Measurements from ENCODE around the gene DPH1.

DNA sequence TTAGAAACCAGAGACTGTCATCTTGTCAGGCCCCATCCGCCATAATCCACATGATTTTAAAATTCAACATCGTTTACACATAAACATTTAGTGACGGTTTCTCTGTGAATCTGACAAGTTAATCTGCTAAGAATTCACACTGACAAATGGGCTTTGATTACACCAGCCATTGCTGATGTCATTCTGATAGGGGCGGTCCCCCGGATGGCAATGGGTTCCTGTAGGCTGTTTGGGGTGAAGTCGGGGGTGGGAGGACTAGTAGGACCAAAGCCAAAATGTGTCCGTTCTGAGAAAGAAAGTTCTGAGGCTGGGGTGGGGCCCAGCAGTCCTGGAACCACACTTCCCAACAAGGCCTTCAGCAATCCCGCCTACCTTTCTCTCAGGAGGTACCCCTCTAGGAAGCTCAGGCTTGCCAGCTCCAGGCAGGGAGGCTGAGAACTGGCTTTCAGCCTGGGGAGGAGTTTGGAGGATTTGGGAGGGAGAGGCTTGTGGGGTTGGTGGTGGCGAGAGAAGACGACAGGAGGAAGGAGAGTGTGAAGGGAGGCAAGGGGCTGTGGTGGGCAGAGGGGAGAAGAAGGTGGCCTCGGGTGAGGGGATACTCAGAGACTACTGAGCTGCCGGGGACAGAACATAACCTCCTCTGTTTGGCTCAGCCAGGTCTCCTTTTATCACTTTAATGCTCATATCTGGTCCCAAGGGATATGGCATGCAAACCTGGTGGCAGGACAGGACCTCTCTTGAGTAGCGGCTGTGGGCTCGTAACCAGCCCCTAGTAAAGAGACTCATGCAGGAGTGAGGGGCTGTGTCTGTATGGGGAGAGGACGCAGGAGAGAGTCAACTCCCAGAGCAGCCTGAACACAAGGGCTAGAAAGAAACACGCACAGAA is 33.6 kb downstream of the DPH1 start:
- TF ChIP-seq, protein P1, sequence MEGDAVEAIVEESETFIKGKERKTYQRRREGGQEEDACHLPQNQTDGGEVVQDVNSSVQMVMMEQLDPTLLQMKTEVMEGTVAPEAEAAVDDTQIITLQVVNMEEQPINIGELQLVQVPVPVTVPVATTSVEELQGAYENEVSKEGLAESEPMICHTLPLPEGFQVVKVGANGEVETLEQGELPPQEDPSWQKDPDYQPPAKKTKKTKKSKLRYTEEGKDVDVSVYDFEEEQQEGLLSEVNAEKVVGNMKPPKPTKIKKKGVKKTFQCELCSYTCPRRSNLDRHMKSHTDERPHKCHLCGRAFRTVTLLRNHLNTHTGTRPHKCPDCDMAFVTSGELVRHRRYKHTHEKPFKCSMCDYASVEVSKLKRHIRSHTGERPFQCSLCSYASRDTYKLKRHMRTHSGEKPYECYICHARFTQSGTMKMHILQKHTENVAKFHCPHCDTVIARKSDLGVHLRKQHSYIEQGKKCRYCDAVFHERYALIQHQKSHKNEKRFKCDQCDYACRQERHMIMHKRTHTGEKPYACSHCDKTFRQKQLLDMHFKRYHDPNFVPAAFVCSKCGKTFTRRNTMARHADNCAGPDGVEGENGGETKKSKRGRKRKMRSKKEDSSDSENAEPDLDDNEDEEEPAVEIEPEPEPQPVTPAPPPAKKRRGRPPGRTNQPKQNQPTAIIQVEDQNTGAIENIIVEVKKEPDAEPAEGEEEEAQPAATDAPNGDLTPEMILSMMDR (IDR thresholded peaks at IDR 0.05): no peak
- TF ChIP-seq POLR2A (IDR thresholded peaks at IDR 0.05): no peak
